ENCODE data around the gene RPF1.

- TF ChIP-seq, protein P1, sequence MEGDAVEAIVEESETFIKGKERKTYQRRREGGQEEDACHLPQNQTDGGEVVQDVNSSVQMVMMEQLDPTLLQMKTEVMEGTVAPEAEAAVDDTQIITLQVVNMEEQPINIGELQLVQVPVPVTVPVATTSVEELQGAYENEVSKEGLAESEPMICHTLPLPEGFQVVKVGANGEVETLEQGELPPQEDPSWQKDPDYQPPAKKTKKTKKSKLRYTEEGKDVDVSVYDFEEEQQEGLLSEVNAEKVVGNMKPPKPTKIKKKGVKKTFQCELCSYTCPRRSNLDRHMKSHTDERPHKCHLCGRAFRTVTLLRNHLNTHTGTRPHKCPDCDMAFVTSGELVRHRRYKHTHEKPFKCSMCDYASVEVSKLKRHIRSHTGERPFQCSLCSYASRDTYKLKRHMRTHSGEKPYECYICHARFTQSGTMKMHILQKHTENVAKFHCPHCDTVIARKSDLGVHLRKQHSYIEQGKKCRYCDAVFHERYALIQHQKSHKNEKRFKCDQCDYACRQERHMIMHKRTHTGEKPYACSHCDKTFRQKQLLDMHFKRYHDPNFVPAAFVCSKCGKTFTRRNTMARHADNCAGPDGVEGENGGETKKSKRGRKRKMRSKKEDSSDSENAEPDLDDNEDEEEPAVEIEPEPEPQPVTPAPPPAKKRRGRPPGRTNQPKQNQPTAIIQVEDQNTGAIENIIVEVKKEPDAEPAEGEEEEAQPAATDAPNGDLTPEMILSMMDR (optimal IDR thresholded peaks at IDR 0.05 in 1 of 3, IDR thresholded peaks at IDR 0.05 in 1 of 3, conservative IDR thresholded peaks at IDR 0.05 in 1 of 3; ENCODE audit: extremely low read depth in 1 of 3, insufficient read depth in 2 of 3, low read length in 3 of 3) = no peak
- TF ChIP-seq EZH2 (IDR thresholded peaks at IDR 0.05; ENCODE audit: low read length) = no peak
These were observed 30.0 kb downstream of the RPF1 start for GRCh38 chr1:84509029-84509428.

All from keratinocyte (primary cell).